DMS79 treated with DMSO at 0.1 percent for 48 hours (cell line): ENCODE measurements around the gene NT5DC4.

ENCODE experiments used
- DNase-seq: peaks from one replicate; lab custom pipeline; 2025; lab: John Stamatoyannopoulos, UW

NT5DC4 gene

DNA sequence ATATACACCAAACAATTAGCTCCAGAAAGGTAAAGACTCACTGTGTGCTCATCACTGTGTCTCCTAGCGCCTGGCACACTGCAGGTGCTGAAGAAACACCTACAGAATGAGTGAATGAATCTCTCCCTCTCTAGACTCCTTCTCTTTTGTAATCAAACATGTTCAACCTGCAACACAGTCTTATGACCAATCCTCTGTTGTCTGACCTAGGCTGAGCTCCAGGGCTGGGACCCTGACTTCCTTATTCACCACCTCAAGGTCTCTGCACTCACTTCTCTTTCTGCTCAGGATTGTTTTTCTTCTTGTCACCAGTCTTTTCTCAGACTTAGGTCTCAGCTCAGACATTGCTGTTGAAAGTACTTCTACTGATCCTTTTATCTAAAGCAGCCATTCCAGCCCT, 33.7 kb downstream of the NT5DC4 start:
- DNase-seq: no peak

DNA sequence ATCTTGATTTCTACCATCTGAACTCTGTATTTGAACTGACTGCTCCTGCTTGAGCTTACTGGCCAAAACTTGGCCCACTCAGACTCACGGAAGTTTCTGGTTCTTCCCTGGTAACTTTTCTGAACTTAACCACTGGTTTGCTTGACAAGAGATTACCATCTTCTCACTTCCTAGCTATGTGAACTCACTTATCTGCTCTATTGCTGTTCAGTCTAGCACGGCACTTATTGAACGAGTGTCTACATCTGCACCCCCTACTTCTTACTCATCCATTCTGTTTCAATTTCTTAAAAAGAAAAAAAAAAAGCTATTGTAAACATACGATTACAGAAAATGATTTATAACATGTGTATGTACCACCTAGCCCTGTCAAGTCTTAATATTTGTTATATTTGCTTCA, 34.6 kb downstream of the NT5DC4 start:
- no peak for DNase-seq

DNA sequence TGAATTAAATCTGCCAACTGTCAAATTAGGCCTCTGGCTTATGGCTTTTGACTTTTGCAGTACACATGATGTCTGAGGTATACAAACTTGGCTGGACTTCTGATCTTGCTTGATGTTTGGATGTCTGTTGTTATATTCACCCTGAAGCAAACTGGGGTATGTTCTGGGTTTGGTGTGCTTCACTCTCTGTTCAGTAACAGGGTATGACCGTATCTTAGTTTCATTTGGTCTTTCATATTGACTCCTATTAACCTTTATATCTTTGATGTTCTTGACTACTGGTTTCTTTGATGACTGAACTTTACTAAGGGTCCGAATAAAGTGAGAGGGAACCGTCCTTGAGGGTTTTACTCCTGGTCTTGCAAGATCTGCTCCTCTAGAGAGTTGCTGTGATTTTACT, 35.4 kb downstream of the NT5DC4 start:
- no peak for DNase-seq

DNA sequence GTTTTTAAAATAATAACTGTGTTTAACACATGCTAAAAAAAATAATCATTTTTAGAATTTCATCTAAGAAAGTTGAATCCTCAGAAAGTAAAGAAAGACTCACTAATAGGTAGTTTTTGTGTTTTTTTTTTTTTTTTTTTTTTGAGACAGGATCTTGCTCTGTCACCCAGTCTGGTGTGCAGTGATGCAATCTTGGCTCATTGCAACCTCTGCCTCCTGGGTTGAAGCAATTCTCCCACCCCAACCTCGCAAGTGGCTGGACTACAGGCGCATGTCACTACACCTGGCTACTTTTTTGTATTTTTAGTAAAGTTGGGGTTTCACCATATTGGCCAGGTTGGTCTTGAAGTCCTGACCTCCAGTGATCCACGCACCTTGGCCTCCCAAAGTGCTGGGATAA, 36.4 kb downstream of the NT5DC4 start:
- no peak for DNase-seq

DNA sequence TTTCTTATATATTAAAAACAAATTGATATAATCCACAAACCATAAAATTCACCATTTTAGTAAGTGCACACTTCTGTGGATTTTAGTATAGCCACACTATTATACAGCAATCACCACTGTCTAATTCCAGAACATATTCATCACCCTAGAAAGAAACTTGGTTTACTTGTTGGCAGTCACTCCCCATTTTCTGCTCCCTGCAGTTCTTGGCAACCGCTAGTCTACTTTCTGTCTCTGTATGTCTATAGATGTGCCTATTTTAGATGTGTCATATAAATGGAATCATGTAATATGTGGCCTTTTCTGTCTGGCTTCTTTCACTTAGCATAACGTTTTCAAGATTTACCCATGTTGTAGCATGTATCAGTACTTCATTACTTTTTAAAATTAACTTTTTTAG, 37.9 kb downstream of the NT5DC4 start:
- no peak for DNase-seq

DNA sequence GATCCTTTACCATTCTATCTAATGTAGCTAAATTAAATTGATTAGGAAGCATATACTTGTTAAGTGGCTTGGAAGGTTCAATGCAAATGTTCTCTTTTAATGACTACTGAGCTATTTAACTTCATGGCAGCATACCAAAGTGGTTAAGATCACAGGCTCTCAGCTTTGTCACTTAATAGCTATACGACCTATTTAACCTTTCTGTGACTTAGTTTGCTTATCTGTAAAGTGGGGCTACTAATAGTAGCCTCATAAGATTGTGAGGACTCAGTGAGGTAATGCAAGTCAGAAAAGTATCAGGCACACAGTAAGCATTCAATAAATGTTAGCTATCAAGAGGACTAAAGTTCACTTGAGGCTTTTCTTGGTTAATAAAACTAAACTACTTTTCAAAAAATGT, 39.3 kb downstream of the NT5DC4 start:
- no peak for DNase-seq

DNA sequence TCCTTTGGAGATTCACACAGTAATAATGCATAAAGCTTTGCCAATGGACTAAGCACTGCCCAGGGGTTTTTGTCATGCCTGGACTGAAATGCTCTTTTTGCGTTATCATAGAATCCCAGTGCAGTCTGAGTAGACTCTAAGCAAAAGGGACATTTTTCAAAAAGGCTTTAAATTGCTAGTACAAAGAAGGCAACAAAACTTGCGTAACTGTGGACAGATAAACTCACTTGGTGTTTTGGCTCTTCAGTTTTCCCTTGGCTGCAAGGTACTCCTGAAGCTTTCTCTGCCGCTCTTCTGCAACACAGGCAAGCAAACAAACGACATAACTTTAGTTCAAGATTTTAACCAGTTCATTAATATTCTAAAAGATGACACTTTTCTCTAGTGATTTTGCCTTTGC, 41.5 kb downstream of the NT5DC4 start:
- no peak for DNase-seq

DNA sequence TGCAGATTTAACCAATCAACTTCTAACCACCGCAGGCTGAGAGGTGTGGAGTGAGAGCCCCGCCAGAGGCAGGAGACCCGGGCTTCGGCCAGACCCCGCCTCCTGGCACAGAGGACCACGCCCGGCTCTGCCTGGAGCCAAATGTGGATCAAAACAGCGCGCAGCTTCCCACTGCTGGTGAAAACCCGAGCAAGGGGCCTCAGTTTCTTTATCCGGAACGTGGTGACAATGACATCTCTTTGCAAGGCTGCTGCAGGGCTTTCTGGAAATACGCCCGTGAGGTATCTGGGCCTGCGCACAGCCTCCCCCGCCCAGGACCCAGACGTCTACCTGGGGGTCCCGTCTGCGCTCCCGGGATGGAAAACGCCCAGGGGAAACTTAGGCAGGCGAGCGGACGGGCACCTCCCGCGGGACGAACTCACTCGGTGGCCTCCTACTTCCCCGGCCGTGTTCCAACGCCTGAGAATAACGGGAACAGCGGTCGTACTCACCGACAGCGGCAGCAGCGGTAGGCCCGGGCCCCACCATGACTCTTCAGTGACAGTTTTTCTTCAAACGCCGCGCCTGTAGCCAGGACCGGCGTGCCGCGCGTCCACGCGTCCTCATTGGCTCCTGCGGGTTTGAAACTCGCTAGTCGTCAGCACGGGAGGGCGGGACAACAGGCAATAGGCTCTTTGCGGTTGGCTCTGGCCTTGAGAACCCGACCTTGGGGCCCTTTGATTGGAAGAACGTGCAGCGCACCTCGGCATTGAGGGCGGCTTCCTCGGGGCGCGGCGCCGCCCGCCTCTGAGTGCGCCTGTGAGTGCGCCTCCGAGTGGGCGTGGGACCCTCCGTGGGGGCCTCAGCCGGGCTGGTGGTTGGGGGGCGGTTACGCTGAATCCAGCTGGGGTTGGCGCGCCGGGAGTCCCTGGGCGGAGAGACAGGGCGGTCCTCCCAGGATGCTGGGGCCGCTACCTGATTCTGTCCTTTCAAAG, 43.5 kb downstream of the NT5DC4 start, which contains the start of gene CKAP2L:
TSS of gene CKAP2L (minus strand) at position 539 of the 974 bp plus-strand sequence. CDS start at position 528, 11 bp downstream.
- peak; percentile 95 for DNase-seq

DNA sequence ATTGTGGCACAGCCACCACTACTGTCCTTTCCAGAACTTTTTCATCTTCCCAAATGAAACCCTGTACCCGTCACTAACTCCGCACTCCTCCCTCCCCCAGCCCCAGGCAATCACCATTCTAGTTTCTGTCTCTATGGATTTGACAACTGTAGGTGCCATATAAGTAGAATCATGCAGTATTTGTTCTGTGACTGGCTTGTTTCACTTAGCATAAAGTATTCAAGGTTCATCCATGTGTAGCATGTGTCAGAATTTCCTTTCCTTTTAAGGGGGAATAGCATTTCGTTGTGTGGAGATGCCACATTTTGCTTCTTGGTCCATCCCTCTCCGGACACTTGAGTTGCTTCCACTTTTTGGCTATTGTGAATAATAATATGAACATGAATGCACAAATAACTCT, 44.4 kb downstream of the NT5DC4 start:
- DNase-seq: peak; percentile 39

DNA sequence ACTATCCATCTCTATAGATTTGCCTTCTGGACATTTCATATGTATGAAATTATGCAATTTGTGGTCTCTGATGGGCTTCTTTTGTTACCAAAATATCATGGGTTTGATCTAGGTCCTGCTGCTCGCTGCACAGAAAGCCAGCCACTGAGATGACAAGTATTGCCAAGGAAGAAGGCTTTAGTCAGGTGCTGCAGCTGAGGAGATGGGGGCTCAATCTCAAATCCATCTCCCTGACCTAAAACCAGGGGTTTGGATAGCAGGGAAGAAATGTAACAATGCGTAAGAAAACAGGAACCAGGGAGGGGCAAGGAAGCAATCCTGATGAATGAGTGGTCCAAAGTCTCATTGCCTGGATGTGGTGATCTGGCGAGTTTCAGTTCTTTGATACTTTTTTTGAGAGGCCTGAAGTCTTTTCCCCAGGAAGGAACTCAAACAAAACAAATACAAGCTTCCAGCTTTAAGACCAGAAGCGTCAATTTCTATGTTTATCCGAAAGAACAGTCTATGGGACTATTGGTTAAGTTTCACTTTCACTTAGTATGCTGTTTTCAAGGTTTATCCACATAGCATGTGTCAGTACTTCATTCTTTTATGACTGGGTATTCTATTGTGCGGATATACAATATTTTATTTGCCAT, 47.0 kb downstream of the NT5DC4 start:
- DNase-seq: no peak

DNA sequence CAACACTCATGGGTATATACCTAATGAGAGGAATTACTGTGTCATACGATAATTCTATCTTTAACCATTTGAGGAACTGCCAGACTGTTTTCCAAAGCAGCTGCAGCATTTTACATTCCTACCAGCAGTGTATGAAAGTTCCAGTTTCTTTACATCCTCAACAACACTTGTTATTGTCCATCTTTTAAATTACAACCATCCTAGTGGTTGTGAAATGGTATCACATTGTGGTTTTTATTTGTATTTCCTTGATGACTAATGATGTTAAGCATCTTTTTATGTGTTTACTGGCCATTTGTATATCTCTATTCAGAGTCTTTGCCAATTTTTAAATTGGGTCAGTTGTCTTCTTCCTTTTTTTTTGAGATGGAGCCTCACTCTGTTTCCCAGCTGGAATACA, 47.6 kb downstream of the NT5DC4 start:
- no peak for DNase-seq

DNA sequence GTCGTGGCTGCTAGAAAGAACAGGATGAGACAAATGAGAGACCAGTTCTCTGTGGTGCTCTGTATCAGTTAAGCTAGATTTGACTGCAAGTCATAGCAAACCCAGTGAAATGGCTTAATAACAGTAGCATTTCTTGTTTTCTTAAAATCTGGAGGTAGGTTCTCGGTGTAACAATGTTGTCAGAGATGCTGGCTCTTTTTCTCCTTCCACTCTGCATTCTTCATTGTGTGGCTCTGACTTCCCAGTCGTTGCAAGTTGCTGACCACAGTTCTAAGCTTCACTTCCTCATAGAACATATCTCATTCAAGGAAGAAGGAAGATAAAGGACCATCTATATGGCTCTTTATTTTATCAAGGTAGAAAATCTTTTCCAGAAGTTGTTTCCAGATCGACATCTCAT, 51.5 kb downstream of the NT5DC4 start:
- DNase-seq: no peak

DNA sequence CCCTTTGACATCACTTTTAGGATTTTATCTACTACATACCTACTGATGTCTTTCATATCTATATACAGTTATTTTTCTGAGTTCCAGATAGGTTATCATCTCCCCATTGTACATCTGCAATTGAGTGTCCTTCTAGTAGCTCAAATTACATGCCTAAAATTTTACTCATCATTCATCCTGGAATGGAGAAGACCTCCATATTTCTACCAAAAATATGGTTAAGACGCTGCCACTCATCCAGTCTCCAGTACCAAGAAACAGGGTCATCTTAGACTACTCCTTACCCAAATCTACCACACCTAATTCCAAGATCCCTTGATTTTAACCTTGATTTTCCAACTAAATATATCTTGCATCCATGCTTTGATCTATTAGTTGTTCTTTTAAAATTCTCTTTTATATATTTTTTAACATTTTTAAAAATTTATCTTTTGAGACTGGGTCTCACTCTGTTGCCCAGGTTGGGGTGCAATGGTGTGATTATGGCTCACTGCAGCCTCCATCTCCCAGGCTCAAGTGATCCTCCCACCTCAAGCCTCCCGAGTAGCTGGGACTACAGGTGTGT, 52.2 kb downstream of the NT5DC4 start:
- DNase-seq: no peak

DNA sequence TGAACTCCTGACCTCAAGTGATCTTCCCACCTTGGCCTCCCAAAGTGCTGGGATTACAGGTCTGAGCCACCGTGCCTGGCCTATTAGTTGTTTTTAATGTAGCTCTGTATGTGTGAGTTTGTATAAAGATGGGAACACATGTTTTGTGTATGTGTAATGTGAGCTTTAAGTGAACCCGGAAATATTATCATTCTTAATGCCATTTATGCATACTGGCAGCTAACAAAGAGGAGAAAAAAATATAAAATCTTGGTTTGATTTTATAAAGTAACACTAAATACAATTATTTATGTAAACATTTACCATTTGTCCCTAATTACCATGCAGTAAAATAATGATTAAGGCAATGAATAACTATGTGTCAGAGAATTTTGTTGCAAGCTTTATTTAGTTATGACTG, 52.7 kb downstream of the NT5DC4 start:
- DNase-seq: no peak

DNA sequence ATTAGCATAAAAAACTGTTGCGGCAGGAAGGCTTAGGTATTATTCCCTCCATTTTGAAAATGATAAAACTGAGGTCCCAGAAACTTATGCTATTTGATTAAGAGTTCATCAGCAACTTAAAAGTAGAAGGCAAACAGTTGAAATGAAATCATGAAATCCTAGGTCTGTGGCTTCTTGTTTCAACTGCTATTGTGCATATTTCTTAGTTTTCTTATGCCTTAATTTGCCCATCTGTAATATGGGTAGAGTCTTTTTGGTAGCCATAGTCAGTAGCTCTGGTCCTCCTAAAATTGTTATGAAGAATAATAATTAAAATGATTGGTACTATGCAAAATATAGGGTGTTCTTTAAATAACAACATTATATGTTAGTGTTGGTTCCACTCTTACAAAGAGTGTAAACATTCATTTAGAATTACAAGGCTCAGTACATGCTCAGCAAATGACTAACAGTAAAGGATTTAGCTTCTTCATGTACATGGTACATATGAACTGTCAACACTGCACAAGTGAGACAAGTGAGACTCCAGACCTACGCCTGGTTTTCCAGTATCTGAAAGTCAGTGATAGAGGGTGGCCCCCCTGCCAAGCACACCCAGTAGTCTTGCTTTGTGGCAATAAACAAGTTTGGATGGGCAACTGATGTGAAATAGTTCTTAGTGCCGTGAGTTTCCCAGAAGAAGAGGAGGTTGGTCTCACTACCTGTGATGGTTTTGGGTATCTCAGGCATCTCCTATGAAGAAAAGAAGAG, 53.9 kb downstream of the NT5DC4 start:
- DNase-seq: no peak

DNA sequence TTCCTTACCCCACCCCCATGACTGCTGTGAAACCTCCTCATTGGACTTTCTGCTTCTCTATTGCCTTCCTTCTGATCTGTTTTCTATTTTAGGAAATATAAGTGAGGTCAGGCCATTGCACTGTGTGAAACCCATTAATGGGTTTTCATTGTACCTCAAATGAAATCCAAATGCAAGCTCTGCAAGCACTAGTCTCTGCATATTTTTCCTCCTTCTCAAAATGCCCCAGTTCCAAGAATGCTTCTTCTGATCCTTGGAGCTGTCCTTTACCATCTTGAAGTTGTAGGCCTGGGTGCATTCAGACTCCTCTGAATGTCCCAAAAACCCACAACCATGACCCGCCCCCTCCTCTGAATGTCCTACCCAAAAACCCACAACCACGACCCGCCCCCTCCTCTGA, 55.3 kb downstream of the NT5DC4 start:
- no peak for DNase-seq

DNA sequence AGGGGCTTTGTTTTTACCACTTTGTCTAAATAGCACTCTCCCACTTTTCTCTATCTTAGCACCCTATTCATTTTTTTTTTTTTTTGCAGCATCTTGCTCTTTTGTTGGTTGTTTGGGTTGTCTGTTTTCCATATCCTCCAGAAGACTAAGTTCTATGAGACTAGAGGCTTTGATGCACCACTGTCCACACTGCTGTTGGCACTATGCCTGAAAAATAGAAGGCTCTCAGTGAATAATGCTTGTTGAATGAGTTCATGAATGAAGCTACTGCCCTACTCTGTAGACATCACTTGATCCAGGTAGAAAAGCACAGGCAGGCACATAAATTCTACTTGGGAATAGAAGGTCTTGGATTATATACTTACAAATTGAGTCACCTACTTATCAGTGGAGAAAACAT, 56.2 kb downstream of the NT5DC4 start:
- no peak for DNase-seq

DNA sequence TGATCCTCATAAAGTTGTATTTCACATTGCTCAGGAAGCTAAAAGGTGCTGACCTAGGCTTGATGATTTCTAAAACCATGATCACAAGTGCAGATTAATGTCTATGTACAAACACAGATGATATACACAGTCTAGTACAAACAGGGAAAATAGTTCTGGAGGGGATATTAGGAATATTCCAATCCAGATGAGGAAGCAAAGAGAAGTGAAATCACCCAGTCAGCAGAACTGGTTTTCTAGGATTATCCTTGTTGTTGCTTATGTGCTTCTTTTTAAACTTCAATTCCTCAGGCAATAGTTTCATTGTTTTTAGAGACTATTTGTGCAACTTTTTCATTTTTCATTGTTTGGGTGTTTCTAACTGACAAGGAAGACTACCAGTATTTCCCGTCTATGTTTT, 58.8 kb downstream of the NT5DC4 start:
- no peak for DNase-seq

DNA sequence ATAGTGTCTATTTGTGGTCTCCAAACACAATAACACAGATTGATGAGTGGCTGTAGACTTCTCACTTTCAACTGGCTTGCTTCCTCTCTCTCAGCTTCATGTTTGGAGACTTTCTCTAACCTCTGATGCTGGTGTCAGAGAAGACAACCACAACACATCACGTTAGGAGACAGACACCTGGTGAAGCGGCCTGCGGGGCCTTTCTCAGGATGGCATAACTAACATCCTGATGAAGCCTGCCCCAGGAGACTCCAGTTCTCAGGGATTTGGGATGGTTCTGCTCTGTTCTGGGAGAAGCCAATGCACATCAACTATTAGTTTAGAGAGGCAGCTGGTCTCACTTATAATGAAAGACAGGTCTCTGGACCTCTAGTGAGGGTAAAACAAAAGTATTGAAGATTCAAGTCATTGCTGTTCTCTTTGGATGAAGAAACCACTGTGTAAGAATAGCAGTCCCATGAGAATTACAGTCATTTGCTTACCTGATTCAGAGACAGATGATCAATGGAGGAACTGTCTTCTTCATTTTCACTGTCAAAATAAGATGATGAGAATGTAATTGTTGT, 61.5 kb downstream of the NT5DC4 start:
- DNase-seq: no peak

DNA sequence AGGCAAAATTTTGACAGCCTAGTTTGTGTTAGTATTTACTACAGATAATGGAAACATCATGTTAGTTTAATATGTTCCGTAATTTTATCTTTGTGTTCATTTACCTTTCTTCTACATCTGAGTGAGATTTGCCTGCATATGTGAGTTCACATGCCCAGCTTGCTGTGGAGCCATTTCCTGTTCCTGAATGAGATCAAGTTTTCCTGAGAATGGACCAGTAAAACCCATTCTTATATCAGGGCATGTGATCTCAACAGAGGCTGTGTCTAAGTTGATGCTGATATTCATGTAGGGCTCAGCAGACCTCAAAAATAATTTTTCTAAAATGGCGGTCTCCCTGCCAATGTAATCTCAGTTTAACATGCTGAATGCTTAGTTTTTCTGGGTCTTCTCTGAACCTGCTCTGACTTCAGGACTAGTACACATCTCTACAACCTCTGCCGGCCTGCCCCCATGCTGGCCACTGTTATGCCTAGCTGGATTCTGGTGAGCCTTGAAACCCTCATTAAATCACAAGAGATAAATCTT, 62.4 kb downstream of the NT5DC4 start:
- no peak for DNase-seq
